Lower lobe of right lung (tissue), 2 donors: ENCODE measurements around the gene BDKRB2. TPM values are rescaled to one million over a fixed set of nuclear protein-coding genes. Genes with fewer than 3 reads are reported as not detected.

Source experiments
- ATAC-seq, 2 donors: fragments of 200-7000 bp; cut with Tn5 transposase; one replicate each; pipeline ENCODE4 v1.9.1; 2020 to 2022; ENCODE audit warnings: mild to moderate bottlenecking in 2 of 2, moderate library complexity in 2 of 2
- DNase-seq: peaks from one replicate; pipeline ENCODE4 v3.0.0-alpha.2; 2020
- H3K27ac ChIP-seq: fragments of 200-600 bp; one replicate; pipeline ENCODE4 v1.8.0; 2022
- H3K27me3 ChIP-seq: fragments of 200-600 bp; one replicate; pipeline ENCODE4 v1.8.0; 2022; ENCODE audit warnings: low read depth
- H3K36me3 ChIP-seq: fragments of 200-600 bp; one replicate; pipeline ENCODE4 v1.8.0; 2022; ENCODE audit warnings: mild to moderate bottlenecking
- H3K4me1 ChIP-seq: fragments of 200-600 bp; one replicate; pipeline ENCODE4 v1.8.0; 2022
- H3K4me3 ChIP-seq: fragments of 200-600 bp; one replicate; pipeline ENCODE4 v1.8.0; 2022; ENCODE audit warnings: mild to moderate bottlenecking
- H3K9me3 ChIP-seq: fragments of 200-600 bp; one replicate; pipeline ENCODE4 v1.8.0; 2022
- CTCF ChIP-seq: fragments of 200-600 bp; IDR thresholded peaks from one replicate; pipeline ENCODE4 v1.8.0; 2022; ENCODE audit warnings: antibody characterized with exemption, mild to moderate bottlenecking
- intact Hi-C: fragments of 100-400 bp; cut with DNase I; formaldehyde crosslinking; loops from one replicate; pipeline ENCODE4 v1.11.0; 2022
- total RNA-seq: library from RNA; stranded (reverse); fragmentation: NEBNext Ultra II Directional; extraction: Animal tissue kit (Norgen Biotek cat#: 25700); gene quantifications from one replicate; pipeline ENCODE4 v1.2.1, GENCODE V29; 2021
- donor health status: DM: no; HTN: yes; CAD: no; lungs with severe emphysema.

The BDKRB2 gene
- total RNA-seq, 1 donor from 2014 or later: 1.3 TPM

DNA sequence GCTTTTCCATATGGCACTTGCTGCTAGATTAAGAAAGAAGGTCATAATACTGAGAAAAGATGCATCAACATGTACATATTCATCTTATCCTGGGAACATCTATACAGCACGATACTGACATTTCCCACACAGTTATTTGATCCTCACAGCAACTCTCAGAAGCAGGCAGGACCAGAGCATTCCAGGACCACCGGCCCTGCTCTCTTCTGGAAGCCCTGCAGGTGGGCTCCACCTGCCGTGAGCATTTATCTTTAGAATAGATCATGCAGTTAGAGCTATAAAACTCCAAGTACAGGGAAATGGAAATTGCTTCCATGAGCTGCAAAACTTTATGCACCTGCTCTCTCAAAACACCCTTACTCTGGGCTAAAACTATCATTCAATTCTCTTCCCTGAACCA, 45.8 kb downstream of the BDKRB2 start:
- intact Hi-C loops: no loop called here
- ATAC-seq: no peak
- no peak for TF ChIP-seq CTCF
- H3K4me1 ChIP-seq: no peaks in the 10 kb centered on the region
- no peak overlapping the region for H3K27ac ChIP-seq
- no peak for DNase-seq
- H3K9me3 ChIP-seq: no peaks in the 10 kb centered on the region
- H3K4me3 ChIP-seq: no peak overlapping the region
- H3K36me3 ChIP-seq: no peaks in the 10 kb centered on the region
- no peaks in the 10 kb centered on the region for H3K27me3 ChIP-seq

GRCh38 chr14:96251656-96252155, 47.1 kb downstream of the BDKRB2 start:
- H3K27me3 ChIP-seq: no peaks in the 10 kb centered on the region
- no peaks in the 10 kb centered on the region for H3K4me1 ChIP-seq
- no peak overlapping the region for H3K27ac ChIP-seq
- TF ChIP-seq CTCF: no peak
- DNase-seq (no peak), ATAC-seq (no peak)
- intact Hi-C loops: no loop called here
- no peaks in the 10 kb centered on the region for H3K36me3 ChIP-seq
- H3K4me3 ChIP-seq: no peak overlapping the region
- H3K9me3 ChIP-seq: no peaks in the 10 kb centered on the region

DNA sequence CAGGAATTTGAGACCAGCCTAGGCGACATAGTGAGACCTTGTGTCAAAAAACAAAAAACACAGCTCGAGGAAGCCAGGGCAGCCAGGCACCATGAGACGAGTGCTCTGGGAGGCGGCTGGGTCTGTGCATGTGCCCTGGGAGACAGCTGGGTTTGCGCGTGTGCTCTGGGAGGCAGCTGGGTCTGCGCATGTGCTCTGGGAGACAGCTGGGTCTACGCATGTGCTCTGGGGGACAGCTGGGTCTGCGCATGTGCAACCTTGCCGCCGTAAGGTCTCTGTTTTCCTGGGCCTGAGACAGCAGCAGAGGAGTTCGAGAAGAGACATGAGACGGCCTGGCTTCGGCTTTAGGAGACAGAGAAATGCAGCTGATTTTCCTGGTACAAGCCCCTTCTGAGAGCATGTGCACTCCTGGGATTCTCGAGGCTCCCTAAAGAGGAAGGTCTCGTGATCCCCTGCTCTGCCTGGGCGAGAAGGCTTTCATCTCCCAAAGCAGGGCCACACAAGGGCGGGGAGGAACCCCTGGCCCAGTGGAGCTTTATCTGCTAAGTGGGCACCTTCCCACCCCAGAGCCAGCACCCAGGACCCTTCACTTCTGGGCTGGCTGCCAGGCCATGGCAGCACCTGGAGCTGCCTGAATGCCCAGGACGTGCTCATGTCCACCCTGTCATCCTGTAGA, 47.8 kb downstream of the BDKRB2 start:
- no peaks in the 10 kb centered on the region for H3K27me3 ChIP-seq
- no peak overlapping the region for H3K27ac ChIP-seq
- no peak for TF ChIP-seq CTCF
- intact Hi-C loops: no loop called here
- ATAC-seq: no peak
- H3K36me3 ChIP-seq: no peaks in the 10 kb centered on the region
- H3K4me3 ChIP-seq: no peak overlapping the region
- H3K4me1 ChIP-seq: no peaks in the 10 kb centered on the region
- no peaks in the 10 kb centered on the region for H3K9me3 ChIP-seq
- no peak for DNase-seq

DNA sequence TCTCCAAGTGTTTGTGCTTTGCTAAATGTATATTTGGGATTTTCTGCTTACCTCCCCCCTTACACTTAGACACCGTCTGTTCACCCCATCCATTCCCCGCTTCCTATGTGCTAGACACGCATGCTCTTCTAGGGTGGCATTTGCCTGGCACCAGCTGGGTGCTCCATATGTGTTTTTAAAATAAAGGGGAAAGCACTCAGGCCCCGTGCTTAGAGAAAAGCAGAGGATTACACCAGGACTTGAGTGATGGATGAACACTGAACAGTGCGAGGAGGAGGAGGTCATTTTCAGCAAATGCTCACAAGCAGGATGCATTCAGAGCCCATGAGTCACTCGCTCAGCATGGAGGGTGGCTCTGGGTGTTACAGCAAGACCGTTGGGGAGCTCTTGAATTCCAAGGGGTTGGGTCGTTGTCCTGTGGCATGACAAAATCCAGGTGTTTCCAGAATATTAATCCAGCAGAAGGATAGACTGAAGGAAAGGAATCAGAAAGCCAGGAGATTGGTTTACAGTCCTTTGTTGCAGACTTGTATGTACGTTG, 48.4 kb downstream of the BDKRB2 start:
- H3K4me3 ChIP-seq: no peak overlapping the region
- H3K9me3 ChIP-seq: no peaks in the 10 kb centered on the region
- TF ChIP-seq CTCF: no peak
- no peak for DNase-seq
- no peaks in the 10 kb centered on the region for H3K4me1 ChIP-seq
- intact Hi-C loops: no loop called here
- ATAC-seq: peak; percentile 48 to 62
- no peaks in the 10 kb centered on the region for H3K36me3 ChIP-seq
- no peaks in the 10 kb centered on the region for H3K27me3 ChIP-seq
- H3K27ac ChIP-seq: no peak overlapping the region

DNA sequence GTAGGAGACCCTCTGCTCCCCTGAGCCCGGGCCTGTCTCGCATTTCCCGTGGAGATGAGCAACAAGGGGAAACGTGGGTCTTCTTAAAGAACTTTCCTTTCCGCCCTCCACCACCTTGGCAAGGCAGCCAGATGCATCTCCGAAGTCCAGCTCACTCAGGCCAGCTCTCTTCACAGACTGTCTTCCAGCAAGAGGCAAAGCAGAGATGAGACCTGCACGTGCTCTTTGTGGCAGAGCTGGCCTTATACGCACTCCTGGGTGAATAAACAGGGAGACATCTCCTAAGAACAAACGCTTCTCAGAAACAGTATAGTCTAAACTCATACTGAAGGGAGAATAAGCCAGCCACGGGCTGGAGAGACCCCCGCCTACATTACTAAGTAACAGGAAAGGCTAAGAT, 50.0 kb downstream of the BDKRB2 start:
- TF ChIP-seq CTCF: no peak
- no peaks in the 10 kb centered on the region for H3K27me3 ChIP-seq
- H3K36me3 ChIP-seq: no peaks in the 10 kb centered on the region
- H3K4me3 ChIP-seq: no peak overlapping the region
- DNase-seq (no peak), ATAC-seq (no peak)
- intact Hi-C loops: no loop called here
- H3K27ac ChIP-seq: no peak overlapping the region
- H3K4me1 ChIP-seq: no peaks in the 10 kb centered on the region
- H3K9me3 ChIP-seq: no peaks in the 10 kb centered on the region
